ENCODE results near the gene MGAT5.

MGAT5 gene

DNA sequence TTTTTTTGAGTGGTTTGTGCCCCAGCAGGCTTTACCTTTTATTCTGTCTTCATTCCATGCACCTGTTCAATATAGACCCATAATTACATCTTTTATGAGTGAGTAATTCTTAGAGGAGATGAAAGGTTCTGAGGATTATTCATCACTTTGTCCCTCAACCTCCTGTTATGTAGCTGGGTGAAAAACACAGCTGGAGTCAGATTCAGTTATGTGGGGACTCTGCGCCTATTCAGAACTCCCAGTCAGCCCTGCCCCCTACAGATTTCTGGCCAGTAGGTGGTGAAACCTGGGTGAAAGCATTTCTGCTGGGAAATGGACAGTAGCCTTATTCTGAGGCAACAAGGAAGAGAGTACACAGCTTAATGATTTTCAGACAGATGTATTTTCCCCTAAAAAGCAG, 107.8 kb downstream of the MGAT5 start:
- TF ChIP-seq, protein P1, sequence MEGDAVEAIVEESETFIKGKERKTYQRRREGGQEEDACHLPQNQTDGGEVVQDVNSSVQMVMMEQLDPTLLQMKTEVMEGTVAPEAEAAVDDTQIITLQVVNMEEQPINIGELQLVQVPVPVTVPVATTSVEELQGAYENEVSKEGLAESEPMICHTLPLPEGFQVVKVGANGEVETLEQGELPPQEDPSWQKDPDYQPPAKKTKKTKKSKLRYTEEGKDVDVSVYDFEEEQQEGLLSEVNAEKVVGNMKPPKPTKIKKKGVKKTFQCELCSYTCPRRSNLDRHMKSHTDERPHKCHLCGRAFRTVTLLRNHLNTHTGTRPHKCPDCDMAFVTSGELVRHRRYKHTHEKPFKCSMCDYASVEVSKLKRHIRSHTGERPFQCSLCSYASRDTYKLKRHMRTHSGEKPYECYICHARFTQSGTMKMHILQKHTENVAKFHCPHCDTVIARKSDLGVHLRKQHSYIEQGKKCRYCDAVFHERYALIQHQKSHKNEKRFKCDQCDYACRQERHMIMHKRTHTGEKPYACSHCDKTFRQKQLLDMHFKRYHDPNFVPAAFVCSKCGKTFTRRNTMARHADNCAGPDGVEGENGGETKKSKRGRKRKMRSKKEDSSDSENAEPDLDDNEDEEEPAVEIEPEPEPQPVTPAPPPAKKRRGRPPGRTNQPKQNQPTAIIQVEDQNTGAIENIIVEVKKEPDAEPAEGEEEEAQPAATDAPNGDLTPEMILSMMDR (IDR thresholded peaks at IDR 0.05; ENCODE audit: insufficient read depth, low read depth, low read length, missing control alignments) = no peak
- DNase-seq (ENCODE audit: low read depth) = no peak

DNA sequence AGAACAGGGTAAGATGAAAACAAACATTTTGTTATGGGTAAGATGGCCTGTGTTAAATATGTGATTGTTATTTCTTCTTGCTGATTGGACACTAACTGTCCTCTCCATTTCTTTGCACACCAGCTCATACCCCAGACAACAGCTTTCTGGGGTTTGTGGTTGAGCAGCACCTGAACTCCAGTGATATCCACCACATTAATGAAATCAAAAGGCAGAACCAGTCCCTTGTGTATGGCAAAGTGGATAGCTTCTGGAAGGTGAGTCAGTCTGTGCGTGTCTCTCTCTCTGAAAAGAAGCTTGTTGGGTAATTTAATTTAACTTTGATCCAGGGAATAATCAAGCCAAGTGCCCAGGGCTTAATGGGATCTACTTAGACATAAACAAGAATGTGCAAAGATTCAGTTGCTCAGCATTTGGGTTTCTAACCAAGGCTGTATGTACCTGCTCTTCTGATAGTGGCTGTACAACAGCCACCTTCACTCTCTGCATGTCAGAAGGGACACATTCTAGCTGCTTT, 108.3 kb downstream of the MGAT5 start:
- H3K4me3 ChIP-seq (ENCODE audit: low read length) = no peak overlapping the region
- DNase-seq (ENCODE audit: low read depth) = peak; percentile 52
- TF ChIP-seq, protein P1 (IDR thresholded peaks at IDR 0.05; ENCODE audit: insufficient read depth, low read depth, low read length, missing control alignments) = no peak

More for the DNA sequence above, 107.8 kb downstream of the MGAT5 start:
- no peak overlapping the region for H3K4me3 ChIP-seq (ENCODE audit: low read length)

DNA sequence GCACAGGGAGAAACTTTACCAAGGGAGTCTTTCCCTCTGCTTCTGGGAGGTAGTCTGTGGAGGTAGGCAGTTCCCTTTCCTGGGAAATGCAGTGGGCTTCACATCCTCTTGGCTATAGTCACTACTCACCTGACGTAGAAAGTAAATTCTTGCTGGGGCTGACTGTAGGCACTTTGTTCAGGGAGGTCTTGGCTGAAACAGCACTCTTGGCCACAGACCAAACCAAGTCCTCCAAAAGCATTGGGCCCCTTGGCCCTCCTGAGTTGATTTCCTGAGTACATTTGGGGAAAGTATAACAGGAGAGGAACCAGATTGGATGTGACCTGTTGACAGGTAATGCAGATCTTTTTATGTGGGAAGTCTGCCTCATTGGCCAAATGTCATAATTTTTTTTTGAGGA, 108.9 kb downstream of the MGAT5 start:
- TF ChIP-seq, protein P1 (IDR thresholded peaks at IDR 0.05; ENCODE audit: insufficient read depth, low read depth, low read length, missing control alignments) = no peak
- no peak overlapping the region for H3K4me3 ChIP-seq (ENCODE audit: low read length)
- DNase-seq (ENCODE audit: low read depth) = no peak

DNA sequence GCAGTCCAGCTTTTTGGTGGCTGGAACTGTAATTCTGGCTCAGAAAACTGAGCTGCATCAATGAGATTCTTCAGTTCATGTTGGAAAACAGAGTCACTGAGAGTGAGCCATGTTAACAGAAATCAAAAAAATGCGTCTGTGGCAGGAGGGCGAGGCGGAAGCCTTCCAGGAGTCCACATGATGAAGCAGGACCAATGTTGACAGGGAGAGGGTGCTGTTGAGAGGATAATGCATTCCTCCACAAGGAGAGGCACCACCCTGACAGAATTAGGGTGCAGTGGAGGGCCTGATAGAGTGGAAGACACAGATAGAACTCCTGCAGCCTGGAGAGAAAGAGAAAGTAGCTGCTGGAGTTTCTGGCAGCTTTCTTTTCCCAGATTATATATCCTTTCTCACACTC, 111.5 kb downstream of the MGAT5 start:
- no peak overlapping the region for H3K4me3 ChIP-seq (ENCODE audit: low read length)
- DNase-seq (ENCODE audit: low read depth) = peak; percentile 11
- TF ChIP-seq, protein P1 (IDR thresholded peaks at IDR 0.05; ENCODE audit: insufficient read depth, low read depth, low read length, missing control alignments) = peak; percentile 25

DNA sequence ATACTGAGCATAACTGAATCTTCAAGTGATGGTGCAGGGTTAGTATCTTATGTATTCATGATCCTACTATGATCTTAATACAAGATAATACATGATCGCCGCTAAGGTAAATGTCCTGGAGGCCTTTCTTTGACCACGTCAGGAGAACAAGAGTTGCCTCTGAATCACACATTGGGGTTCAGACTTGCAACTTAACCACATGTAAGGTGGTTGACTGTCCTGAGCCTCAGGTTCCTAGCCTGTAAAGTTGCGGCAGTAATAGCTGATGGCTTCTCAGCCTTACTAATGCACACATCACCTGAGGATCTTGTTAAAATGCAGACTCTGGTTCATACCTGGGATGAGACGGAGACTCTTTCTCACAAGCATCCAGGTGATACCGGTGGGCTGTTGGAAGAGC, 112.5 kb downstream of the MGAT5 start:
- DNase-seq (ENCODE audit: low read depth) = peak; percentile 86
- TF ChIP-seq, protein P1 (IDR thresholded peaks at IDR 0.05; ENCODE audit: insufficient read depth, low read depth, low read length, missing control alignments) = no peak
- no peak overlapping the region for H3K4me3 ChIP-seq (ENCODE audit: low read length)

DNA sequence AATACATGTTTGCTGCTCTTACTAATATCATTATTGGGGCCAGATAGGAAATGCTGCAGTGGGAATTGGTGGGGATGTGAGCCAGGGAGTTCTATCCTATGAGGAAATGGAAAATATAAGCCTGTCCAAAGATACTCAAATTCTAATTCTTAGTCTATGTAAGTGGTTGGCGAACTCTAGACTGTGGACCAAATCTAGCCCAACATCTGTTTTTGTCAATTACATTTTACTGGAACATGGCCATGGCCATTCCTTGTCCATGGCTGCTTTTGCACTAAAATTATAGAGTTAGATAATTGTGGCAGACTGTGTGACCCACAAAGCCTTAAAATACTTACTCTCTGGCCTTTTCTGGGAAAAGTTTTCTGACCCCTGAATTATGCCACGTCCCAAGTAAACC, 113.3 kb downstream of the MGAT5 start:
- TF ChIP-seq, protein P1 (IDR thresholded peaks at IDR 0.05; ENCODE audit: insufficient read depth, low read depth, low read length, missing control alignments) = no peak
- no peak overlapping the region for H3K4me3 ChIP-seq (ENCODE audit: low read length)
- DNase-seq (ENCODE audit: low read depth) = no peak

Data from epithelial cell of esophagus (primary cell).